Naive B cell (primary cell): ENCODE measurements around the gene PTPRJ. TPM values are rescaled to one million over a fixed set of nuclear protein-coding genes. Genes with fewer than 3 reads are reported as not detected.
A peak's percentile ranks its signal among the peaks of the same experiment; 100 is the strongest.

Source experiments
- ATAC-seq, 2 donors: fragments of 150-1000 bp; cut with Tn5 transposase; 2 replicates each; pipeline ENCODE4 v1.10.0; 2021; ENCODE audit warnings: low read depth in 2 of 2, mild to moderate bottlenecking in 2 of 2, moderate library complexity in 2 of 2
- DNase-seq: peaks from one replicate; pipeline ENCODE4 v3.0.0; 2022
- H3K27ac Mint-ChIP-seq, 6 donors: one replicate each; pipeline ENCODE4 v1.8.0; 2020 to 2022; ENCODE audit warnings: mild to moderate bottlenecking in 6 of 6, mixed read lengths in 6 of 6, moderate library complexity in 5 of 6, inconsistent platforms in 2 of 6
- H3K27me3 Mint-ChIP-seq, 3 donors: one replicate each; pipeline ENCODE4 v1.8.0; 2021 to 2022; ENCODE audit warnings: mixed read lengths in 3 of 3, mild to moderate bottlenecking in 1 of 3
- H3K36me3 Mint-ChIP-seq, 2 donors: one replicate each; pipeline ENCODE4 v1.8.0; 2020 to 2022; ENCODE audit warnings: mixed read lengths in 2 of 2, inconsistent platforms in 1 of 2, mild to moderate bottlenecking in 1 of 2
- H3K4me1 Mint-ChIP-seq, 3 donors: one replicate each; pipeline ENCODE4 v1.8.0; 2020 to 2022; ENCODE audit warnings: mixed read lengths in 3 of 3, inconsistent platforms in 1 of 3, mild to moderate bottlenecking in 1 of 3, moderate library complexity in 1 of 3
- H3K4me3 Mint-ChIP-seq, 8 donors: one replicate each; pipeline ENCODE4 v1.8.0; 2020 to 2022; ENCODE audit warnings: mild to moderate bottlenecking in 8 of 8, mixed read lengths in 8 of 8, moderate library complexity in 8 of 8, inconsistent platforms in 2 of 8
- H3K9me3 Mint-ChIP-seq, 7 donors: one replicate each; pipeline ENCODE4 v1.8.0; 2020 to 2022; ENCODE audit warnings: mixed read lengths in 7 of 7, mild to moderate bottlenecking in 5 of 7, inconsistent platforms in 2 of 7, moderate library complexity in 1 of 7
- polyA plus RNA-seq, 6 donors: library from polyadenylated mRNA; unstranded; fragments of 300-500 nt; fragmentation: Illumina TruSeq; gene quantifications; one replicate each; pipeline ENCODE4 v1.2.3, GENCODE V29; 2021; ENCODE audit warnings: low read depth in 6 of 6

PTPRJ gene
- polyA plus RNA-seq, 6 donors from 2014 or later: 4.3 to 15.1 (median 11.6) TPM

DNA sequence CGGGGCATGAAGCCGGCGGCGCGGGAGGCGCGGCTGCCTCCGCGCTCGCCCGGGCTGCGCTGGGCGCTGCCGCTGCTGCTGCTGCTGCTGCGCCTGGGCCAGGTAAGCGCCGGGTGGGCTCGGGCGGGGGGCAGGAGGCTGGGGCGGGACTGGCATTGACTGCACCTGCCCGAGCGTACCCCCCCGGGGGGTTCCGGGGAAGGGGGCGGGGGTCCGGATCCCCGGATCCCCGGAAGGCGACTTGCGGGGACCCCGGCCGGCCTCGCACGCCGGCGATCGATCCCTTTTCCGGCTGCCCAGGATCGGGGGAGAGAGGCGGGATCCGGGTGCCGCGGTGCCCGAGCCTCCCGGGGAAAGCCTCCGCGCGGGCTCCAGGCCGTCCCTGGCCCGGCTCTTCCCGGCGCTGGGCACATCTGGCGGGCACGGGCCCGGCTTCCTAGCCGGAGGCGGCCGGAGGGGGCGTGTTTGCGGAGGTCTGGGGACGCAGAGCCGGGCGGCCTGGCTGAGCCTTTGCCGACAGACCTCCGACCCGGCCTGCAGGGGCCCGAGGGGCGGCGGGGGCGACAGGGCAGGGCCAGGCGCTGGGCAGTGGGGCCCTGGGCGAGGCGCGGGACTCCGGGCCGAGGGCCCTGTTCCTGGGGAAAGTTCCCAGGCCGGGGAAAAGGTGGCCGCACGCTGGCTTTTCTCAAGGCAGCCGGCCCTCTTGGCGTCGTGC, 705 bp downstream of the PTPRJ start:
- Mint-ChIP-seq H3K4me1 (peaks cover 28 to 41% (median 39%) of the 10 kb centered on the region in 3 donors), H3K36me3 (no peaks in the 10 kb centered on the region), H3K27ac (peak overlapping the region in 1 of 6 donors; percentile 68), H3K4me3 (peak overlapping the region; percentile 81 to 96 (median 90)), H3K9me3 (no peaks in the 10 kb centered on the region), H3K27me3 (no peaks in the 10 kb centered on the region)
- ATAC-seq (peak; percentile 41 to 44), DNase-seq (peak; percentile 20)

DNA sequence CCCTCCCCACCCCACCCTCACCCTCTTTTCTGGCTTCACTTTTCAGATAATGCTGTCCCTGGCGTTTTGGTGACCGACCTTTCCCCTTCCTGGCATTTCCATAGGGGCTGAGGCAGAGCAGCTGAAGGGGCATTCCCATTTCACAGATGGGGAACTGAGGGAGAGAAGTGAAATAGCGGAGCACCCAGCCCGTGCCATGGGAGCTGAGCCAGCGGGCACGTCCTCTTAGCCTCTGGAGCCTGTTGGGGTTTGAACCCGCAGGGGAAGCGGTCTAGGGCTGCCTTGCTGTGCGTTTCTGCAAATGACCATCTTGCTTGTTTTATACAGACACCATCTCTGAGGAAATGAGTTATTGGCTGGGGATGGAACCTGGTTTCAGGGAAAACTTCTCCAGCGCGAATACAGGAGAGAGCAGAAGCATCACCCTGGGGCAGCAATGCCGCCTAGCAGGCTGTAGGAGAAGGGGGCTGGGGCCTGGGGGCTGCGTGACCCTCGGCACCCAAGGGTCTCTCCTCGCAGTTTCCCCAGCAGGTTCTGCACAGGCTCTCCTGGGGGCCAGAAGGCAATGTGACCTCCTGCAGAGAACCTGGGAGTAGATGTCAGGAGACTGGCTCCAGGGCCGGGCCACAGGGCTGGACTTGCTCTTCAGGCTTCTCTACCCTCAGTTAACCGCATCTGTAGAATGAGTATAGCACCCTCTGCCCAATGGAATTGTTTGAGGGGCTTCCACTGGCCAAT, 1.5 kb downstream of the PTPRJ start:
- DNase-seq: peak; percentile 9
- Mint-ChIP-seq H3K27me3 (no peaks in the 10 kb centered on the region), H3K4me1 (peaks cover 33 to 46% (median 44%) of the 10 kb centered on the region in 3 donors), H3K36me3 (no peaks in the 10 kb centered on the region), H3K27ac (peak overlapping the region in 5 of 6 donors; percentile 21 to 85 (median 70)), H3K9me3 (no peaks in the 10 kb centered on the region), H3K4me3 (peak overlapping the region; percentile 81 to 96 (median 90))
- no peak for ATAC-seq

DNA sequence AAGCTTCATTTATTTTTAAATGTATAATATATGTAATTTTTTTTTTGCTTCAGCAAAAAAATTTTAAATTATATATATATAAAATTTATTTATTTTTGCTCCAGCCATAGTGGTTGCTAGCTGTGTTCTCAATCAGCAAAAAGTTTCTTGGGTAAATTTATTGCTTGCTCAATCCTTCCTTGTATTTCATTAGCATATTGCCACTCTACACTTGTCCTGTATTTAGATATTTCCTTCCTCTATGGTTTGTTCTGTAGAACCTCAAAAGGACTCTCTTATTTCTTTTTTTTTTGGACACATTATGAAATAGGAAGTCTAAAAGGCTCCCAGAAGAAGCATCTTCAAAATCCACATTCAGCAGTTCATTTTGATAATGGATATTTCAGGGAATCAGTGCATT, 2.3 kb downstream of the PTPRJ start:
- H3K4me1 Mint-ChIP-seq: peaks cover 39 to 54% (median 50%) of the 10 kb centered on the region in 3 donors
- H3K27me3 Mint-ChIP-seq: no peaks in the 10 kb centered on the region
- no peak for ATAC-seq
- H3K9me3 Mint-ChIP-seq: no peaks in the 10 kb centered on the region
- DNase-seq: no peak
- peak overlapping the region in 6 of 8 donors; percentile 46 to 96 (median 77) for H3K4me3 Mint-ChIP-seq
- H3K27ac Mint-ChIP-seq: peak overlapping the region in 2 of 6 donors; percentile 9 to 43
- H3K36me3 Mint-ChIP-seq: no peaks in the 10 kb centered on the region

DNA sequence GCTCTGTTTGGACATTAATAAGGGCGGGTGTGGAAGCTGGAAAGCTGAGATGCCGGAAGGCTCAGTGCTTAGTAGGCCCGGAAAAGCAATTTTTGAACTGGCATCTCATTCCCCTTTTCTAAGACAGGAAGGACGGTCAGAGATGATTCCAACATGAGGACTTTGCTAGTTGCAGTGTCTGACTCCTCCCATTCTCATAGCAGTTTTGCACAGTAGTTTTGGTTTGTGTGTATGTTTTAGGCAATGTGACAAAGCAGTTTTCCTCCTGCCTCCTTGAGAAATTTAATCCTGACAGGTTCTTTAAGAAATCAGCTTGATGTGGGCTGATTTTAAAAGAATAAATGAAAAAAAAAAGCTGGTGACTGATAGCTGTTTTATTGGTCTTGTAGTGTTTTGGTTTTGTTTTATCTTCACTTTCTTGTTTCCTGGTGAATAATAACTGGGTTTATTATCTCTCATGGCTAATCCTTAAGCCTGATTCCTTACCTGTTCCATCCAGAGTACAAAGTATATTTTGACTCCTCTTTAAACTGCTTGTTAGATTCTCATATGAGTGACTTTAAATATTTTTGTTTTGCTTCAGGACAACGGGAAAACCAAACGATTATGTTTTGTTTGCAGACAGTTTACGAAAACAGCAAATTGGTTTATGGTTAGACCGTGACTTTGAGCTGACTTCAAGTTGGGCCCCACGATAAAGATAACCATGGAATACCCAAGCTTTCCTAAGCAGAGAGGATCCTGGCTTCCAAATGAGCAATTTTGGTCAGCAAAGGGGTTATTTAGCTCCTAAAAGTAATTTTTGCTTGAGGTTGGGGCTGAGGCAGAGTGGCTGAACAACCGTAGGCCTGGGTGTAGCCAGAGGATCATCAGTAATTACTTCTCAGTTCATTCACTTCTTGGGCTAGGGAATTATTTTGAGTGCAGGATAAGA, 3.4 kb downstream of the PTPRJ start:
- DNase-seq (no peak), ATAC-seq (no peak)
- Mint-ChIP-seq H3K27me3 (no peaks in the 10 kb centered on the region), H3K27ac (peak overlapping the region in 5 of 6 donors; percentile 2 to 80 (median 43)), H3K4me3 (peak overlapping the region in 5 of 8 donors; percentile 17 to 88 (median 47)), H3K4me1 (peaks cover 46 to 64% (median 59%) of the 10 kb centered on the region in 3 donors), H3K36me3 (no peaks in the 10 kb centered on the region), H3K9me3 (no peaks in the 10 kb centered on the region)

DNA sequence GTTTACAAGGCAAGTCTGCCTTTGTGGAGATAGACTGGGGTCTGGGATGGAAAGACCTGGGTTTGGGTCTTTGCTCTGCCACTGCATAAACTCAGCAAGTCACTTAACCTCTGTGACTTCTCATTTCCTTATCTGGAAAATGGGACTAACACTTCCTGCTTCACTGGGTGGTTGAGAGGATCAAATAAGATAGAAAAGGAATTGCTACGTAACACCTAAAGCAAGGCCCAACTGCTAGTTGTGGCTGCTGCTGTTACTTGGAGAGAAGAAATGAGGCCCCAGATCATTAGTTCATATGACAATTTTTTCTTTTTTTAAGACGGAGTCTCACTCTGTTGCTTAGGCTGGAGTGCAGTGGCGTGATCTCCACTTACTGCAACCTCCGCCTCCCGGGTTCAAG, 5.9 kb downstream of the PTPRJ start:
- H3K36me3 Mint-ChIP-seq: no peaks in the 10 kb centered on the region
- H3K27me3 Mint-ChIP-seq: no peaks in the 10 kb centered on the region
- peak overlapping the region in 5 of 6 donors; percentile 36 to 91 (median 76) for H3K27ac Mint-ChIP-seq
- H3K4me3 Mint-ChIP-seq: peak overlapping the region in 5 of 8 donors; percentile 27 to 47 (median 32)
- no peaks in the 10 kb centered on the region for H3K9me3 Mint-ChIP-seq
- H3K4me1 Mint-ChIP-seq: peaks cover 46 to 67% (median 62%) of the 10 kb centered on the region in 3 donors
- no peak for DNase-seq
- ATAC-seq: no peak

DNA sequence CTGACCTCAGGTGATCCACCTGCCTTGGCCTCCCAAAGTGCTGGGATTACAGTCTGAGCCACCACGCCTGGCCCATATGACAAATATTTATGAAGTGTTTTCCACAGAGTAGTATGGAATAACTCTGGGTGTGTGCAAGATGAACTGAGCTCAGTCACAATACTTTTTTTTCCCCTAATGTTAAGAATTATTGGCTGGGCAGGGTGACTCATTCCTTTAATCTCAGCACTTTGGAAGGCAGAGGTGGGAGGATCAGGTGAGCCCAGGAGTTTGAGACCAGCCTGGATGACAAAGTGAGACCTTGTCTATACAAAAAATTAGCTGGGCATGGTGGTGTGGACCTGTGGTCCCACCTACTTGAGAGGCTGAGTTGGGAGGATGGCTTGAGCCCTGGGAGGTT, 6.4 kb downstream of the PTPRJ start:
- H3K4me1 Mint-ChIP-seq: peaks cover 47 to 68% (median 65%) of the 10 kb centered on the region in 3 donors
- DNase-seq (no peak), ATAC-seq (no peak)
- H3K4me3 Mint-ChIP-seq: peak overlapping the region in 7 of 8 donors; percentile 4 to 75 (median 40)
- H3K36me3 Mint-ChIP-seq: no peaks in the 10 kb centered on the region
- no peaks in the 10 kb centered on the region for H3K27me3 Mint-ChIP-seq
- H3K9me3 Mint-ChIP-seq: no peaks in the 10 kb centered on the region
- H3K27ac Mint-ChIP-seq: peak overlapping the region in 5 of 6 donors; percentile 53 to 91 (median 76)

DNA sequence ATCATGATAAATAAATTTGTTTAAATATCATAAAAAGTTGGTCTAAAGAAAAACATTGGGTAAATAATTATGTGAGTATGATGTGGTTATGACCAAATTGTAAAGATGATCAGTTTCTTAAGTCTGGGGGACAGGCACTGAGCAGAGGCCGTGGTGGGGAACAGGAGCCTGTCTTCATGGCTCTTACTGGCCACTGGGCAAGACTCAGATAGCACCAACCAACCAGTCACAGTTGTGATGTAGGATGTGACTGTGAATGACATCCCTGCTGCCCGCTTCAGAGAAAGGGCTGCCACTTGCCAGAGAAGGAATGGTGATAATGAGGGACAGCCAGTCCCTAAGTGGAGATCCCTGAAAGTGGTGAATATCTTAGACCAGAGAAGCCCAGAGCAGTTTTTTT, 7.0 kb downstream of the PTPRJ start:
- Mint-ChIP-seq H3K27ac (peak overlapping the region in 5 of 6 donors; percentile 44 to 89 (median 80)), H3K9me3 (no peaks in the 10 kb centered on the region), H3K4me3 (peak overlapping the region; percentile 55 to 88 (median 77)), H3K27me3 (no peaks in the 10 kb centered on the region), H3K36me3 (no peaks in the 10 kb centered on the region), H3K4me1 (peaks cover 44 to 66% (median 64%) of the 10 kb centered on the region in 3 donors)
- ATAC-seq: peak; percentile 6 to 17
- no peak for DNase-seq

DNA sequence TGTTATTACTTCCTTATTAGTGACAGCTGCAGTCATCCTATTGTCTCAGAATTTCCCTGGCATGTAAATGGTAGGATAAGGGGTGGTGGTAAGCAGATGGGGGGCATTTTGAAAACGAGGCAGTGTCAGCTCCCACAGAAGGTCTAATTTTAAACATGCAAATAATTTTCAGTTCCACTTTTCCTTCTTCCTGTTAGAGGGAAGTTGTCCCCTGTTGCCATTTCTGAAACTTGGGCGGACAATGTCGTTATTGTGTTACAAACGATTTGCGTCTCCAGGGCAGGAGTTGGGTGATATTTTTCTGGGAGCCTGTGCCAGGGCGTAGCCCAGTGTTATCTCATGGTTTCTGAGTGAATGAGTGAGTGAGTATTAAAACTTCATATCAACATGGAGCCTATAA, 7.4 kb downstream of the PTPRJ start:
- peaks cover 41 to 67% (median 62%) of the 10 kb centered on the region in 3 donors for H3K4me1 Mint-ChIP-seq

DNA sequence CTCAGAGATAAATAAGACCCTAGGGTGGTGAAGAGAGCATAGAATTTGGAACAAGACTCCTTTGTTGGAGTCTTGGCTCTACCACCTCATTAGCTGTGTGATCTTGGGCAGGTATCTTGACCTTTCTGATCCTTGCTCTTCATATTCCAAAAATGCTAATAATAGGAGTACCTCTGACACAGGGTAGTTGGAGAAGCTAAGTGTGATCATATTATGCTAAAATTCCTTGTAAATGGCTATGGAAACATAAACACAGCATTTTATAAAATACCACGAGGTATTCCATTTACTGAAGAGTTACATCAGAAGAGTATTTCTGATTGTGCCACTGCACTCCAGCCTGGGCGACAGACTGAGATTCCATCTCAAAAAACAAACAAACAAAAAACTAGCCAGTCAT, 9.4 kb downstream of the PTPRJ start:
- peak overlapping the region in 5 of 6 donors; percentile 44 to 82 (median 52) for H3K27ac Mint-ChIP-seq
- no peaks in the 10 kb centered on the region for H3K27me3 Mint-ChIP-seq
- no peaks in the 10 kb centered on the region for H3K36me3 Mint-ChIP-seq
- H3K4me1 Mint-ChIP-seq: peaks cover 34 to 57% (median 55%) of the 10 kb centered on the region in 3 donors
- DNase-seq (no peak), ATAC-seq (no peak)
- H3K9me3 Mint-ChIP-seq: no peaks in the 10 kb centered on the region
- peak overlapping the region in 1 of 8 donors; percentile 38 for H3K4me3 Mint-ChIP-seq

More for the DNA sequence above, 7.4 kb downstream of the PTPRJ start:
- peak; percentile 51 to 58 for ATAC-seq
- H3K9me3 Mint-ChIP-seq: no peaks in the 10 kb centered on the region
- H3K27ac Mint-ChIP-seq: peak overlapping the region in 5 of 6 donors; percentile 44 to 89 (median 80)
- DNase-seq: peak; percentile 24
- H3K27me3 Mint-ChIP-seq: no peaks in the 10 kb centered on the region
- H3K4me3 Mint-ChIP-seq: peak overlapping the region; percentile 55 to 88 (median 77)
- no peaks in the 10 kb centered on the region for H3K36me3 Mint-ChIP-seq

DNA sequence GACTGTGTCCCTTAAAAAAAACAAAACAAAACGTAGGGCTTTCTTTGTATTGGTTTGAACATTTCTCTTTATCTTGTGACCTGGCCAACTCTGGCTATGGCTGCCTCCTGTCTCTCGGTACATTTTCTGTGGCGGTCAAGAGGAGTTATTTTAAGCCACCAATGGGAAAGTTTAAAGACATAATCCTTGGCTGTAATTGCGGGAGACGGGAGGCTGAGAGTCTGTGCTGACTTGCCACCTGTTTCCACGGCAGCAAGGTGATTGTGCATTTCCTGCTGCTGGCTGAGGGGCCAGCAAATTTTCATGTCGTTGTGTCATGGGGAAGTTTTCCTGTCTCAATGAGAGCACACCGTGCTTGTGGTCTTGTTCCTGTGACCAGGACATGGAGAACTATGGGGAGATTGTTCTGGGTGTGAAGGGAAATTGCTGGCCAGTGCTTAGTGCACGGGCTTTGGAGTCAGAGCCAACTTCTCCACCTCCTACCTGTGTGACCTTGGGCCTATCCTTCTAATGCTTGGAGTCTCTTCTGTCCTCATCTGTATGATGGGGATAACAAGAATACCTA, 11.0 kb downstream of the PTPRJ start:
- Mint-ChIP-seq H3K27ac (peak overlapping the region; percentile 3 to 91 (median 60)), H3K4me1 (peaks cover 33 to 63% (median 62%) of the 10 kb centered on the region in 3 donors), H3K36me3 (no peaks in the 10 kb centered on the region), H3K9me3 (no peaks in the 10 kb centered on the region), H3K4me3 (peak overlapping the region in 6 of 8 donors; percentile 22 to 70 (median 48)), H3K27me3 (no peaks in the 10 kb centered on the region)
- DNase-seq: no peak
- ATAC-seq: peak; percentile 45 to 49

DNA sequence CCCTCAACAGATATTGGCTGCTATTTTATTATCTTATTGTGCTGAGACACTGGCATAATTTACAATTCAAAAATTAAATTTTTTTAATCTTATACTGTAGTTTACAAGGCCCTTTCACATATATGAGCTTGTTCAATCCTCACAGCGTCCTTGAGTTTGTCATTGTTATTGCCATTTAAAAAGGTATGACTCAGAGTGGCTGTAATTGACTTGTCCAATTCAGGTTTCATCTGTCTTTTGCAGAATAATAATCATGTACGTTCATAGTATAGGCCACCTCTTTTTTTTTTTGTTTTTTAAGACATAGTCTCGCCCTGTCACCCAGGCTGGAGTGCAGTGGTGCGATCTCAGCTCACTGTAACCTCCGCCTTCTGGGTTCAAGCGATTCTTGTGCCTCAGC, 11.5 kb downstream of the PTPRJ start:
- DNase-seq (no peak), ATAC-seq (no peak)
- H3K4me3 Mint-ChIP-seq: no peak overlapping the region
- H3K4me1 Mint-ChIP-seq: peaks cover 36 to 63% (median 62%) of the 10 kb centered on the region in 3 donors
- peak overlapping the region in 3 of 6 donors; percentile 14 to 91 (median 57) for H3K27ac Mint-ChIP-seq
- H3K9me3 Mint-ChIP-seq: no peaks in the 10 kb centered on the region
- H3K36me3 Mint-ChIP-seq: no peaks in the 10 kb centered on the region
- no peaks in the 10 kb centered on the region for H3K27me3 Mint-ChIP-seq

DNA sequence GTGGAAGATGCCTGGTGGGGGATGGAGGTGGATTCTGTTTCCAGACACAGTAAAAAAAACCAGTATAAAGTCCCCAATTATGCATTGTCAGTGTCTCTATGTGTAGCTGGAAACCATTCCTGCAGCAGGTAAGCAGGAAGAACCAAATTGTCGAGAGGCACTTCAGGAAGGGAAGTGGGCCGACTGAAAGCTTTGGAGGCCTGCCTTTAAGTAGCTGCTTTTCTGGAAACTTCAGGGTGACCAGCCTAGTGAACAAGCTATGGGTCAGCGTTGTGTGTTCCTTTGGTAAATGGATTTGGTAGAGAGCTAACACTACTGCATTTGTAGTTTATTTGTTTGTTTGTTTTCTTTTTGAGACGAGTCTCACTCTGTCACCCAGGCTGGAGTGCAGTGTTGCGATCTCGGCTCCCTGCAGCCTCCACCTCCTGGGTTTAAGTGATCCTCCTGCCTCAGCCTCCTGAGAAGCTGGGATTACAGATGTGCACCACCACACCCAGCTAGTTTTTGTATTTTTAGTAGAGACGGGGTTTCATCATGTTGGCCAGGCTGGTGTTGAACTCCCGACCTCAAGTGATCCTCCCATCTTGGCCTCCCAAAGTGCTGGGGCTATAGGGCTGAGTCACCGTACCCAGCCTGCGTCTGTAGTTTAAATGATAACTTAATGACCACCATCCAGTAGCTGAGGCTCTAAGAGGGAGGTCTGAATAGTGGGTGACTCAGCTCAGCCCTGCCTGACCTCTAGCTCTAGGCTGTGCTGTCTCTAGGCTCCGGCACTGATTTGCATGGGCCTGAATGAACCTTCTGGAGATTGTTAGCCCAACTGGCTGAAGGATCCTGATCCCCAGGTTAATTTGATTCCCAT, 12.8 kb downstream of the PTPRJ start:
- DNase-seq (no peak), ATAC-seq (no peak)
- peak overlapping the region in 1 of 8 donors; percentile 41 for H3K4me3 Mint-ChIP-seq
- peaks cover 26 to 62% (median 60%) of the 10 kb centered on the region in 3 donors for H3K4me1 Mint-ChIP-seq
- H3K27me3 Mint-ChIP-seq: no peaks in the 10 kb centered on the region
- H3K36me3 Mint-ChIP-seq: no peaks in the 10 kb centered on the region
- peak overlapping the region in 2 of 6 donors; percentile 50 to 84 for H3K27ac Mint-ChIP-seq
- H3K9me3 Mint-ChIP-seq: no peaks in the 10 kb centered on the region
